NCI-H1436 (cell line): Measurements from ENCODE around the gene OXSM.

Experiments used
- DNase-seq: peaks from one replicate; lab custom pipeline; 2025; lab: John Stamatoyannopoulos, UW

Gene OXSM

DNA sequence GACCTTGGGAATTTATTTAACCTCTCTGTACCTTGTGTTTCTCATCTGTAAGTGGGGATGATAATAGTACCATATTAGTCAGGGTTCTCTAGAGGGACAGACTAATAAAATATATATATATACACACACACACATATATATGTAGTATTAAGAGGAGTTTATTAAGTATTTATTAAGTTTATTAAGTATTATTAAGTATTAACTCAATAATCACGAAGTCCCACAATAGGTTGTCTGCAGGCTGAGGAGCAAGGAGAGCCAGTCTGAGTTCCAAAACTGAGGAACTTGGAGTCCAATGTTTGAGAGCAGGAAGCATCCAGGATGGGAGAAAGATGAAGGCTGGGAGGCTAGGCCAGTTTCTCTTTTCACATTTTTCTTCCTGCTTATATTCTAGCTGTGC, 14.8 kb downstream of the OXSM start:
- no peak for DNase-seq

DNA sequence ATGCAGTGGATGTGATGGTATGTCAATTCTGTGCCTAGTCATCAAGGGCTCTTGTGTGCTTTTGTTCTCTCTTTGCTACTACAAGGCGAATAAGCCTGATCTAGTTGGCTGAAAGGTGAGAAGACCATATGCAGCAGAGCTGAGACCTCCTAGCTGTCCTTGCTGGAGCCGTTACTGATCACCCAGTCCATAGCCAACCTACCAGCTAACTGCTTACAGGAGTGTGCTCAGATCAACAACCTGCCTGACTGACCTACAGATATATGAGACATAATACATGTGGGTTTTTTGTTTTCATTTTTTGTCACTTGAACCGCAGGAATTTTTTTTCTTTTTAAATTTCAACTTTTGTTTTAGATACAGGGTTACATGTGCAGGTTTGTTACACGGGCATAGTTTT, 22.8 kb downstream of the OXSM start:
- DNase-seq: no peak

DNA sequence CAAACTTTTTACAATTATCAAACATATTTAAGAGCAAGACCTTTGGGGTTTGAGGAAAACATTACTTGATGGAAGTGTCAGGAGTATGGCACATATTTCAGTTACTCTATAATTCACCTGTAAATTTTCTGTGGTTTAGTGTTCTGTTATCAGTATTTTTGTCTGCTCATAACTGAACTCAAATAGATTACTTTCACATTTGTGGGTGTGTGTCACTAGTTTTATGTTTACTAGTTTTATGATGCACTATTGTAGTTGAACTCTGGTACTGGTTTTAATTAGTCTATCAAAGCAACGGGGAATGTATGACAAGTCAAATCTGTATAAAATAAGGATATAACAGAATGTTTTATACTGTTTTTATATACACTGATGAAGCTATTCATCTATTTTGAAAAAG, 27.2 kb downstream of the OXSM start:
- DNase-seq: no peak

DNA sequence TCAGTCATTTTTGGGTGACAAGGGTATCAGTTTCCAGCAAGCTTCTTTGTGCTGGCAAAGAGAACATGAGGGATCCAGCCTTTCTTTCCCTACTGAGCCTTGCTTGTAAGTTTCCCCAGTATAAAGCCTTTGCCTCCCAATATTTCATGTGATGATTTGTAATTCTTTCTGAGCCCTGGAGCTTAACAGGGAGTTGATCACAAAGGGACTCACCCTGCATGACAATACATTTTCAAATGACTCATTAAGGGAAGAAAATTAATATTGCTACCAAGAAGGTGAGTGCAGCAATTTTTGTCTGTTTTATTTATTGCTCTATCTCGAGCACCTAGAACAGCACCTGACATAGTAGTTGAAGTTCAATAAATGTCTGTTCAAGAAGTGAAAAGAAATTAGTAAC, 27.7 kb downstream of the OXSM start:
- no peak for DNase-seq

DNA sequence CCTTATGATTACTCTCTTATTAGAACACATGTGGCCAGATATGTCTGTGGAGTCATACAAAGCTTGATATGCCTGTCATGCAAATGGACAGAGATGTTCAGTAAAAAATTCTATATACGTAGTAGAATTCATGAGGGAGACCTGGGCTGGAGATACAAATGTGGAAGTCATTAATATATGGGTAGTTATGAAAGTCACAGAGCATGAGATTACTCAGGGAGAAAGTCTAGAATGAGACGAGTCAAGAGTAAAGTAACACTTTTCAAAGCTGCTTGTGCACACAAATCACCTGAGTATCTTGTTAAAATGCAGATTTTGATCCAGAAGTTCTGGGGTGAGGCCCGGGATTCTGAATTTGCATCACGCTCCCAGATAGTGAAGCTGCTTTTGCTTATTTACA, 28.4 kb downstream of the OXSM start:
- DNase-seq: no peak

DNA sequence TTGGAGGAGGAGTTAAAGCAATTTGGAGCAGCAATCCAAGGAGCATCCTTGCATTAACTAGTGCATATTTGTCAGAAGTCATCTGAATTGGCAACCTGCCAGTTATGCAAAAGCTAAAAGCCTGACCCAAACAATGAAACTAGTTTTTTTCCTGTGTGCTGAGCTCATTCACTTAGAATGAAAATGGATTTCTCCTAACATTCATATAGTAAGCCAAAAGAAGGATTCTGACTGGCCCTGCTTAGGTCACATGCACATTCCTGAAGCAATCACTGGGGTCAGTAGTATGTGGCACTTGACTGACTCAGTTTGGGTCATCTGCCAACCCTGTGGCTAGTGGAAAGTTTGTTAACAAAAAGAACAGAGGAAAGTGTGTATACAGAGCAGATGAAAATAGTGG, 30.5 kb downstream of the OXSM start:
- DNase-seq: no peak

DNA sequence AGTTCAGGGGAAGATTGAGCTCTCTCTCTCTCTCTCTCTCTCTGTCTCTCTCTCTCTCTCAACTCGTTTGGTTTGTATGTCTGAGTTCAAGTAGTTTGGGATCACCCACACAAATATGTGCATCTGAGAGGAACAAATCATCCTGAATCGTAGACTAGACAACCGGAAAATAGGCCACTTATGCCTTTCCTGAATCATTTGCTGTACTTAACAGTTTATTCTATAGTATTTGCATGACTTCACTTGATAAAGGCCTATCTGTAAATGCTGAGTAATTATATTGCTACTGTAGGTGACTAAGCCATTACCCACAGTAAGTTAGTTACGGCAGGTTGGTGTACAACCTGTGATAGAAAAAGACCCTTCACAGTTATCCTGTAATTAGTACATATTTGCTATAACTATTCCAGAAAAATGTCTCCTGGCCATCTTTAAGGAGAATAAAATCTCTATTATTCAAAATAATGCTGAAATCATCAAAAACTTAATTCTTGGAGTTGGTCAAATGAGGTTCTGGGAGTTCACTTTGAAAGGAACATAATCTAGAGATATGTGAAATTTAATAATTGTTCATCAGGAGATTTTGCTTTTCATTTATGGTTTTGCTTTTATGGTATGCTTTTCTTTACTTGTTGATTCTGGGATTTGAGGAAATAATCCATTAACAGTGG, 31.1 kb downstream of the OXSM start:
- no peak for DNase-seq

DNA sequence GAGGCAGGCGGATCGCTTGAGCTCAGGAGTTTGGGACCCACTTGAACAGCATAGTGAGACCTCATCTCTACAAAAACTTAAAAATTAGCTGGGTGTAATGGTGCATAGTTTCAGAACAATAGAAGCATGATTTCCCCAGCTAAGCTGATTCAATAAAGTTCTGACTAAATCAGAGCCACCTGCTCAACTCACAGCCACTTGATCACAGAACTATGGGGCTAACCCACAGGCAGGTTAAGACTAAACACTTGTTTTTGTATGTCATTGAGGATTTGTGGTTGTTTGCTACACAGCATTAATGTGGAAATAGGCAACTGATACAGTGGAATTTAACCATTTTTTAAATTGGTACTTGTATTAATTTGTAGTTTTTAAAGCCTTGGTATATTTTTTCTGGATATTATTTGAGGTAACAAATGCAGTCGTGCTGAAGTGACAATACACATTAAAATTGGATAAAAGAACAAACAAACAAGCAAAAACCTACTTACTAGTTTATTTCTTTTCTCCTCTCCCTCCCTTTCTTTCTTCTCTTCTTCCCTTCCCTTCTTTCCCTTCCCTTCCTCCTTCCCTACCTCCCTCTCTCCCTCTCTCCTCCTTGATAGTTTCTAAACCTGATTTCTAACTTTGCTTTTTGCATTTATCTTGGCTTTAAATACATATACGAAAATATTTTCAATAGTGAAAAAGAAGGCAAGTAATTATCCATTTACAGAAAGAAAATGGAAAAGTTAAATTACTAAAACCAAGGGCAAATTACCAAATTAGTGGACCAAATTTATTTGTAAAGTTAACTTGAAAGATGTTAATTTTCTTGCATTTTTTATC, 32.1 kb downstream of the OXSM start:
- DNase-seq: no peak

DNA sequence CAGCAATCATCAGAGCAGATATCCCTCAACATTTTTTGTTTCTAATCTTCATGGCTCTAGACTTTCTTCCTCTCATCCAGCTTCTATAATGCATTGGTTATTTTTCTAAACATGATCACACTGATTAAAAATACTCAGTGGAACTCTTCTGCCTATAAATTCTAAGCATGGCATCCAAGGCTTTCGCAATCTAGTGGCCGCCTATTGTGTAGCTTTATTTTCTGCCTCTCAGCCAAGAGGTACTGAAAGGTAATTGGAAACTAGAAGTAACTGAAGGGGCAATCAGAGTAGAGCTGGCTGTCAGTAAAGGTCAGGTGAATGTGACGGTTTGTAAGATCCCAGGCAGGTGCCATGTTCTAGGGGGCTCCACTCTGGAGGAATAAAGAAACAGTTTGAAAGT, 33.4 kb downstream of the OXSM start:
- DNase-seq: no peak

DNA sequence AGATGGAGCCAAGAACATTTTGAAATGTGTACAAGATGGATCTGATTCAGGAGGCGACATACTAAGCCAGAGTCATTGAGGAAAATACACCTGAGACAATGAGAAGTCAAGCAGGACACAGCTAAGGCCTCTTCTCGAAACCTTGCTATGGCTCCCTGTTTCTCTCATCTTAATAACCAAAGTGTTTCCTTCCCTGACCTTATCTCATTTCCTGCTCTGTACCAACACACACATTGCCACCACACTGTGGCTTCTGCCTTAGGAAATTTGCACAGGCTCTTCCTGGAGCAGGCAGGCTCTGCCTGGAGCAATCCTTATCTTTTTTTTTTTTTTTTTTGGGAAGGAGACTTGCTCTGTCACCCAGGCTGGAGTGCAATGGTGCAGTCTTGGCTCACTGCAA, 36.6 kb downstream of the OXSM start:
- no peak for DNase-seq

DNA sequence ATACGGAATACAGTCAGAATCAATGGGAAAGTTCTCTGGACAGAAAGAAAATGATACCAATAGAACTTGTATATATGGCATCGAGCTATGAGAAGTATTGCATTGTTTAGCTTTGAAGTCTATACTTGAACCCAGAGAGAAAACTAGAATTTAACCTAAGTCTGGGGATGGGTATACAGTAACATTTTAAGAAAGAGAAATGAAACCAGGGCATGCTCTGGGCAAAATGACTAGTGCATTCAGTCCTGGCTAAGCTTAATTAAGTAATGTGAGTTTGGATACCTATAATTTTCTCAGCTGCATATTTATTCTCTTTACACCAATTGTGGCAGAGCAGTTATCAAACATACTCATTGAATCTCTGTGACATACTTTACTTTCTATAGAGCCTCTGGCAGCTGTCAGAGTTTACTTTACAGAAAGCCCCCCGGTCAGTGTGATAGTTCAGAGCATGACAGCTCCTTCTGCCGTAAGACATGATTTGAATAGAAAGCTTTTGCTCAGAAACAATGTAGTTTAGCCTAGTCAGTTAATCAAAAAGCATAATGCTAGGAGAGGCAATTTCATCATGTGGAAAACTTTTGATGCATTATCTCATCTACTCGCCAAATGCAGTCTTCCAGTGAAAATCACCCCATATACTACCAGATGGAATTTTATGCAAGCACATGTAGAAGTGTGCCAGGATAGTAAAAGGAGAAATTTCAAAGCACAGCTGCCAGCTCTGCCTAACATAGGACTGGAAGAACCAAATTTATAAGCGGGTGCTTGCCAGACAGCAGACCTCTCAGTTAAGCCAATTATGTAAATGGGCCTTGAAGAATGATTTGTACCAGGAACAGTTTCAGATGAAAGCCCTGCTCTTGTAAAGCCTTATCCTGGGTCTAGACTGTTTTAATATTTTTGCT, 40.7 kb downstream of the OXSM start:
- no peak for DNase-seq

DNA sequence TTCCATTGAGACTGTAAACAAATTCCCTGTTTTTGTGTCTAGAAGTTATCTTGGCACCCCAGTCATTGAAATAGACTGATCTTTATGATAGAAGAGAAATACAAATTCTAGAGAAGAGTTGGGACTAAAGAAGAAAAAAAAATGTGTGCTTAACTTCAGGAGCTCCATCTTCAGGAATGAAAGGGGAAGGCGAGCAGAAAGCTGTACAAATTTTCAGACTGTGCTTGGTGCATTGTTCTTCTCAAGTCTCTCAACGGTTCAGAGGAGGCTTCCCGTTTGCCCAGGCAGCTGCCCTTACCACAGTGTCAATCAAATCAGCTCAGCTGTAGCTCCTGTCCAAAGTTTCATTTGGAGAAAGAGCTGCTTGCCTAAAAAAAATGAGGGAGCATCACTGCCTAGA, 41.7 kb downstream of the OXSM start:
- no peak for DNase-seq

DNA sequence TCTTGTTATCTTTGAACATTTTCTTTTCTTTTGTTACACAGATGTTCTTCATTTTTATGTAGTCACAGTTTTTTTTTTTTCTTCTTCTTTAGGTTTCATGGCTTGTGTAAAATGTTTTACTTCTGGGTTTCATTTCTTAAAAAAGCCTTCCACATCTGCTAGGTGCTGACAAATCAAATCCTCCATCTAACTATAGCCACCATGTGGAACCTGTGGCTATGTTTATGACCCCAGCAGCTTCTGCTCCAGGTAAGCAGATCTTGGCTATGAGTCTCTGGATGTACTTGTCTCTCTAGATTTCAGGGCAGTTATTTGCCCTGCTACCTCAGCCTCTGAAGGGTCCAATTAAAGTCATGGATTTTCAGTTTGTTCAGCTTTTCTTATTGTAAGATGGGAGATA, 44.5 kb downstream of the OXSM start:
- DNase-seq: no peak

DNA sequence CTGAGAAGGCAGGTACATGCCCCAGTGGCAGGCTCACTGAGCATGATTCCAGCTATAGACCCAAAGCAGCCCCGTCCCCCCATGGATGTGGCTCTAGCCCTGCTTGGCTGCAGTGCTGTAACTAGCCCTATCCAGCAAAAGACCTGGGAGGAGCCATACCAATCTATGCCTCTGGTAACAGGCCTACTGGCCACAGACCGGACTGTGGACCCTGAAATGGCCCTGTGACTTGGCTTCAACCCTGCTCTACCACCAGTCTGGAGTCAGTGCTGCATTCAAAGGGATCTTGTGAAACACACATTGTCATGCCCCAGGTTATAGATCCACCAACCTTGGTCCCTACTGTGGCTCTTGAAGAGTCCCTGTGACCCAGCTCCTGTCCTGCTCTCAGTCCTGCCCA, 46.7 kb downstream of the OXSM start:
- no peak for DNase-seq

DNA sequence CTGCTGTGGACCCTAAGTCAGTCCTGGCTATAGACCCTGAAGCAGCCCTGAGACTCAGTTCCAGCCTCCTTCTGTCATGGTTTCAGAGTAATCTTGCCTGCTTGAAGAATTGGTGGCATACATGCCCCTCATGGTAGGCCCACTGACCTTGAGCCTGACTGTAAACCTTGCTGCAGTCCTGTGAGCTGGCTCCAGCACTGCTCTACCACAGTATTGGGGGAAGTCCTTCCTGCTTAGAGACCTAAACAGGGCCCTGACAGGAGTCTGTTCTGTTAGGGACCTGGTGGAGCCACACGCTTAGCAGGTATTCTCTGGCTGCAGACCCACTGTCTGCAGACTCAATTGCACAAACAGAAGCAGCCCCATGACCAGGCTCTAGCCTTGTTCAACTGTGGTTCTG, 47.1 kb downstream of the OXSM start:
- no peak for DNase-seq

DNA sequence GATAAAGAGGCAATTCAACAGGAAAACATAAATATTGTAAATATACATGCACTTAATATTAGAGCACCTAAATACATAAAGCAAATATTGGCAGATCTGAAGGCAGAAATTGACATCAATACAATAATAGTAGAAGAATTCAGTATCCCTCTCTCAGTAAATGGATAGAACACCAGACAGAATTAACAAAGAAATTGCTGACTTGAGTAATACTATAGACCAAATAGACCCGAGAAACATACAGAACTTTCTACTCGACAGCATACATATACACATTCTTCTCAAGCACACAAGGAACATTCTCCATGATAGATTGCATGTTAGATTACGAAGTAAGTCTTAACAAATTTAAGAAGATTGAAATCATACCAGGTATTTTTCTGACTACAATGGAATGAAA, 50.2 kb downstream of the OXSM start:
- DNase-seq: no peak

DNA sequence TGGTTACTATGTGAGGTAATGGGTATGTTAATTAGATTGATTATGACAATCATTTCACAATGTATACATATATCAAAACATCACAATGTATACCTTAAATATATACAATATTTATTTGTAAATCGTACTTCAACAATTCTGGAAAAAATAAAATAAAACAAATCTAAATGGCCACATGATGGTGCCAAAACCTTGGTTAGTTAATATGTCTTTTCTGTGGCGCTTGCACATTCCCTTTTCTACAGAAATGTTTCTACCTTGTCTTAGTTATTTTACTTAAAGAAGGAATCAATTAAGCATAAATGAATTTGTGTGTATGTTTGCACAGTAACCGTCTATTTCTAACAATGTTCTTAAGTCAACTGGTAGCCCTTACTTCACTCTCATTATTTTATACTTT, 53.4 kb downstream of the OXSM start:
- DNase-seq: no peak
